ENCODE data around the gene POLR1A. TPM values are rescaled to one million over a fixed set of nuclear protein-coding genes. Genes with fewer than 3 reads are reported as not detected.

POLR1A gene
- total and polyA plus RNA-seq, 2 of the 8 experiments (the other 6 are each of a cell fraction or from before 2014, with no cell fraction given): 8.9 to 58.1 TPM

DNA sequence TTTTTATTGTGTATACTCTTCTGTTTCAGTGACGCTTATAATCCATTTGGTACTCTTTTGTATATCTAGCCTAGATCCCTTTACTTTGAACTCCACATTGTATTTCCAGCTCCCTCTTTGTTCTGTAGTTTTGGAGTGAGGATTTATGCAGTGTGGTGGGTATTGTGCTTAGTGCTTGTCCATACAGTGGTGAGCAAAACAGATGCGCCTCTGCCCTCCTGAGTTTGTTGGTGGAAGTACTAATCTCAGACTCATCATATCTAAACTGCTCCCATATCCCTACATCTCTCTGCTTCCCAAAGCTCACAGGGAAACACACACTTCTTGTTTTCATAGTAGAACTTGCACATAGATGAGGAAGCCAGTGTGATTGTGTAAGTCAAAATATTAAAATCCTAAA lies 12.4 kb upstream of the POLR1A start (continued):
- no peak for TF ChIP-seq CTCF (IDR thresholded peaks at IDR 0.05; ENCODE audit: control extremely low read depth in 1 of 3, insufficient read depth in 1 of 3, low read depth in 1 of 3, low read length in 3 of 3)
- TF ChIP-seq BCL11A (IDR thresholded peaks at IDR 0.05; ENCODE audit: low read depth in 2 of 2, low read length in 2 of 2): no peak
- TF ChIP-seq JUND (IDR thresholded peaks at IDR 0.05; ENCODE audit: low read length): no peak
- TF ChIP-seq JUN (IDR thresholded peaks at IDR 0.05; ENCODE audit: low read depth, low read length): no peak
- no peak for TF ChIP-seq CBX5 (IDR thresholded peaks at IDR 0.05; ENCODE audit: low read depth, low read length)
- no peak for TF ChIP-seq TEAD4 (IDR thresholded peaks at IDR 0.05; ENCODE audit: low read depth, low read length)
- no peak for TF ChIP-seq EP300 (IDR thresholded peaks at IDR 0.05; ENCODE audit: borderline replicate concordance in 1 of 2, low read depth in 2 of 2, low read length in 2 of 2)

Measured in H1 (cell line).